Upper lobe of left lung (tissue), 6 donors: ENCODE data around the gene GRID1. TPM values are rescaled to one million over a fixed set of nuclear protein-coding genes. Genes with fewer than 3 reads are reported as not detected.

Experiments
- ATAC-seq, 2 donors: fragments of 200-7000 bp; cut with Tn5 transposase; one replicate each; pipeline ENCODE4 v1.9.1; 2022; ENCODE audit warnings: mild to moderate bottlenecking in 2 of 2, moderate library complexity in 2 of 2; ENCODE audit not compliant: low FRiP score in 2 of 2
- DNase-seq, 2 donors: peaks; one replicate each; pipeline ENCODE4 v3.0.0-alpha.2; 2019 to 2020
- H3K27ac ChIP-seq, 4 donors: fragments of 200-600 bp; sonication (generic); one replicate each; pipeline ENCODE4 v1.5.1; 2016 to 2019
- H3K27me3 ChIP-seq, 4 donors: fragments of 200-600 bp; sonication (generic); one replicate each; pipeline ENCODE4 v1.5.1; 2017 to 2019
- H3K36me3 ChIP-seq, 4 donors: fragments of 200-600 bp; sonication (generic); one replicate each; pipeline ENCODE4 v1.5.1; 2016 to 2019
- H3K4me1 ChIP-seq, 4 donors: fragments of 200-600 bp; sonication (generic); one replicate each; pipeline ENCODE4 v1.5.1; 2018 to 2019
- H3K4me3 ChIP-seq, 4 donors: fragments of 200-600 bp; sonication (generic); one replicate each; pipeline ENCODE4 v1.5.1; 2017 to 2019; ENCODE audit warnings: mild to moderate bottlenecking in 2 of 4, moderate library complexity in 1 of 4
- H3K9me3 ChIP-seq, 4 donors: fragments of 200-600 bp; sonication (generic); one replicate each; pipeline ENCODE4 v1.5.1; 2018 to 2019
- CTCF ChIP-seq, 6 experiments: fragments of 450-650 bp in 4 of 6; fragments of 200-600 bp in 2 of 6; sonication (generic) in 2 of 6; IDR thresholded peaks; one replicate each; pipeline ENCODE4 v1.5.1; 2016 to 2019; ENCODE audit warnings: antibody characterized with exemption in 6 of 6
- EP300 ChIP-seq, 4 donors: sonication (generic); formaldehyde crosslinking; IDR thresholded peaks; one replicate each; pipeline ENCODE4 v1.5.1; 2017; ENCODE audit warnings: antibody characterized with exemption in 4 of 4, control low read depth in 2 of 4
- POLR2A ChIP-seq, 4 donors: fragments of 450-650 bp; IDR thresholded peaks; one replicate each; pipeline ENCODE4 v1.5.1; 2016 to 2017; ENCODE audit warnings: antibody characterized with exemption in 4 of 4, mild to moderate bottlenecking in 2 of 4
- POLR2AphosphoS5 ChIP-seq, 2 donors: sonication (generic); formaldehyde crosslinking; IDR thresholded peaks; one replicate each; pipeline ENCODE4 v1.5.1; 2017; ENCODE audit warnings: antibody characterized with exemption in 2 of 2
- WGBS, 2 donors: methylation state at CpG; one replicate each; pipeline ENCODE4 v1.1.5; 2017 to 2018; 5-methylcytosine and 5-hydroxymethylcytosine counted together
- total RNA-seq, 6 donors: library from RNA; depleted of rRNA in 4 of 6; stranded (reverse); fragments of >200 nt in 4 of 6; gene quantifications; one replicate each; pipeline versions ENCODE4 v1.1.0 to v1.2.1, GENCODE V29; 2016 to 2021
- donor health status: DM: no; HTN: no; CAD: no; lungs with moderate emphysema.
- donor health status: DM: no; HTN: yes; CAD: no; lungs with severe emphysema.

The GRID1 gene
- total RNA-seq, 6 donors from 2014 or later, result 1.5 to 5.2 (median 3.2) TPM

GRCh38 chr10:86057708-86058107, 308.9 kb downstream of the GRID1 start:
- ATAC-seq, result no peak
- no peaks in the 10 kb centered on the region for H3K4me1 ChIP-seq
- H3K4me3 ChIP-seq, result no peak overlapping the region
- DNase-seq, result no peak
- H3K27me3 ChIP-seq, result no peaks in the 10 kb centered on the region
- WGBS, 2 donors, result 74 to 85% methylated on average over 5 of the region's 5 CpGs
- H3K36me3 ChIP-seq, result no peaks in the 10 kb centered on the region
- H3K27ac ChIP-seq, result no peak overlapping the region
- TF ChIP-seq CTCF (IDR thresholded peaks at IDR 0.05), result no peak
- TF ChIP-seq EP300 (IDR thresholded peaks at IDR 0.05), result no peak
- no peak for TF ChIP-seq POLR2A (IDR thresholded peaks at IDR 0.05)
- no peak for TF ChIP-seq POLR2AphosphoS5 (IDR thresholded peaks at IDR 0.05)
- no peaks in the 10 kb centered on the region for H3K9me3 ChIP-seq

- ATAC-seq (no peak), DNase-seq (no peak)
- Histone ChIP-seq H3K36me3 (no peaks in the 10 kb centered on the region), H3K4me1 (no peaks in the 10 kb centered on the region), H3K9me3 (no peaks in the 10 kb centered on the region), H3K27ac (no peak overlapping the region), H3K27me3 (no peaks in the 10 kb centered on the region), H3K4me3 (no peak overlapping the region)
- WGBS, 2 donors, result 84 to 86% methylated on average over 2 to 6 of the region's 6 CpGs
- TF ChIP-seq POLR2A (IDR thresholded peaks at IDR 0.05) (no peak), CTCF (IDR thresholded peaks at IDR 0.05) (no peak), EP300 (IDR thresholded peaks at IDR 0.05) (no peak), POLR2AphosphoS5 (IDR thresholded peaks at IDR 0.05) (no peak)
These were observed 309.9 kb downstream of the GRID1 start for GRCh38 chr10:86056672-86057071.

- H3K36me3 ChIP-seq, result no peaks in the 10 kb centered on the region
- no peak for DNase-seq
- H3K27ac ChIP-seq, result no peak overlapping the region
- H3K9me3 ChIP-seq, result no peaks in the 10 kb centered on the region
- no peak for TF ChIP-seq EP300 (IDR thresholded peaks at IDR 0.05)
- no peak for TF ChIP-seq POLR2AphosphoS5 (IDR thresholded peaks at IDR 0.05)
- TF ChIP-seq POLR2A (IDR thresholded peaks at IDR 0.05), result no peak
- TF ChIP-seq CTCF (IDR thresholded peaks at IDR 0.05), result no peak
- H3K4me3 ChIP-seq, result no peak overlapping the region
- no peak for ATAC-seq
- WGBS, 2 donors, result 53 to 100% methylated on average over 1 of the region's 1 CpG
- no peaks in the 10 kb centered on the region for H3K4me1 ChIP-seq
- H3K27me3 ChIP-seq, result no peaks in the 10 kb centered on the region
These were observed 310.7 kb downstream of the GRID1 start for GRCh38 chr10:86055928-86056327.

GRCh38 chr10:86053675-86054074, 312.9 kb downstream of the GRID1 start:
- Histone ChIP-seq H3K27me3 (no peaks in the 10 kb centered on the region), H3K27ac (no peak overlapping the region), H3K4me3 (no peak overlapping the region), H3K36me3 (no peaks in the 10 kb centered on the region), H3K4me1 (no peaks in the 10 kb centered on the region), H3K9me3 (no peaks in the 10 kb centered on the region)
- TF ChIP-seq CTCF (IDR thresholded peaks at IDR 0.05) (no peak), EP300 (IDR thresholded peaks at IDR 0.05) (no peak), POLR2AphosphoS5 (IDR thresholded peaks at IDR 0.05) (no peak), POLR2A (IDR thresholded peaks at IDR 0.05) (no peak)
- 80 to 83% methylated on average over 2 of the region's 2 CpGs for WGBS, 2 donors
- no peak for DNase-seq
- no peak for ATAC-seq

GRCh38 chr10:86051586-86051985, 315.0 kb downstream of the GRID1 start:
- no peaks in the 10 kb centered on the region for H3K9me3 ChIP-seq
- H3K27me3 ChIP-seq, result no peaks in the 10 kb centered on the region
- H3K27ac ChIP-seq, result no peak overlapping the region
- no peaks in the 10 kb centered on the region for H3K36me3 ChIP-seq
- no peak for TF ChIP-seq POLR2A (IDR thresholded peaks at IDR 0.05)
- no peak for TF ChIP-seq POLR2AphosphoS5 (IDR thresholded peaks at IDR 0.05)
- TF ChIP-seq EP300 (IDR thresholded peaks at IDR 0.05), result no peak
- TF ChIP-seq CTCF (IDR thresholded peaks at IDR 0.05), result no peak
- no peak for ATAC-seq
- WGBS, 2 donors, result 80 to 87% methylated on average over 3 of the region's 3 CpGs
- no peaks in the 10 kb centered on the region for H3K4me1 ChIP-seq
- DNase-seq, result no peak
- H3K4me3 ChIP-seq, result no peak overlapping the region
